T-helper 2 cell treated with Interferon-gamma antibody and Interleukin-4, amounts not matched to agents 5 μg/mL and 100 μg/mL, for 36 hours (primary cell): ENCODE results near the gene MSI2.

ENCODE experiments used
- DNase-seq: peaks from one replicate; pipeline ENCODE4 v3.0.0; 2021; ENCODE audit warnings: low spot score
- H3K27ac Mint-ChIP-seq: one replicate; pipeline ENCODE4 v1.8.0; 2021; ENCODE audit warnings: mild to moderate bottlenecking, mixed read lengths
- H3K27me3 Mint-ChIP-seq: one replicate; pipeline ENCODE4 v1.8.0; 2021; ENCODE audit warnings: low read depth, mixed read lengths
- H3K36me3 Mint-ChIP-seq: one replicate; pipeline ENCODE4 v1.8.0; 2021; ENCODE audit warnings: low read depth, mixed read lengths
- H3K4me1 Mint-ChIP-seq: one replicate; pipeline ENCODE4 v1.8.0; 2021; ENCODE audit warnings: low read depth, mixed read lengths
- H3K4me3 Mint-ChIP-seq: one replicate; pipeline ENCODE4 v1.8.0; 2022; ENCODE audit warnings: mild to moderate bottlenecking, moderate library complexity, mixed read lengths
- H3K9me3 Mint-ChIP-seq: one replicate; pipeline ENCODE4 v1.8.0; 2021; ENCODE audit warnings: mixed read lengths

MSI2 gene

GRCh38 chr17:57654040-57654775, 397.9 kb downstream of the MSI2 start:
- Mint-ChIP-seq H3K27ac (peak overlapping the region; percentile 5), H3K27me3 (no peaks in the 10 kb centered on the region), H3K36me3 (peaks cover 2% of the 10 kb centered on the region), H3K4me3 (no peak overlapping the region), H3K9me3 (no peaks in the 10 kb centered on the region), H3K4me1 (peaks cover 3% of the 10 kb centered on the region)
- DNase-seq, result no peak

DNA sequence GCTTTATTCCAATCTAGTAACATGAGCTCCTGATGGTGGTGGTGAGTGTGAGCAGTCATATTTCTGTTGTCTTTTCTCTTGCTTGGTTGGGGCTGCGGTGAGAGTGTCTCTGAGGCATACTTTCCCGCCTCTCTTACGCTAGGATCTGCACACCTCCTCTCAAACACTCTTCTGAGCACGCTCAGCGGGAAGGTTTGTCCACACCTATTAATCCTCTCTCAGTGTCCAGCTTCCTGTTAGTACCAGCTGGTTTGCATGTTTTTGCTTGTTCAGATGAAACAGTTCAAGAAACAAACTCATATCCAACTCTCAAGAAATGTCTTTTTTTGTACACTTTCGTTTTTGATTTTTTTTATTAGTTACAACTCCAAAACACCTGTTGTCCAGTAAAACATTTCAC, 399.2 kb downstream of the MSI2 start:
- peaks cover 2% of the 10 kb centered on the region for H3K36me3 Mint-ChIP-seq
- peaks cover 3% of the 10 kb centered on the region for H3K4me1 Mint-ChIP-seq
- H3K27me3 Mint-ChIP-seq, result no peaks in the 10 kb centered on the region
- no peaks in the 10 kb centered on the region for H3K9me3 Mint-ChIP-seq
- H3K4me3 Mint-ChIP-seq, result no peak overlapping the region
- peak overlapping the region; percentile 17 for H3K27ac Mint-ChIP-seq
- no peak for DNase-seq

GRCh38 chr17:57657211-57657610, 400.9 kb downstream of the MSI2 start:
- no peak for DNase-seq
- Mint-ChIP-seq H3K4me3 (no peak overlapping the region), H3K27ac (no peak overlapping the region), H3K9me3 (no peaks in the 10 kb centered on the region), H3K4me1 (peaks cover 3% of the 10 kb centered on the region), H3K27me3 (no peaks in the 10 kb centered on the region), H3K36me3 (peaks cover 2% of the 10 kb centered on the region)

GRCh38 chr17:57662041-57662440, 405.7 kb downstream of the MSI2 start:
- no peak overlapping the region for H3K27ac Mint-ChIP-seq
- no peaks in the 10 kb centered on the region for H3K4me1 Mint-ChIP-seq
- DNase-seq, result no peak
- no peaks in the 10 kb centered on the region for H3K27me3 Mint-ChIP-seq
- peaks cover 2% of the 10 kb centered on the region for H3K36me3 Mint-ChIP-seq
- H3K9me3 Mint-ChIP-seq, result no peaks in the 10 kb centered on the region
- H3K4me3 Mint-ChIP-seq, result no peak overlapping the region

DNA sequence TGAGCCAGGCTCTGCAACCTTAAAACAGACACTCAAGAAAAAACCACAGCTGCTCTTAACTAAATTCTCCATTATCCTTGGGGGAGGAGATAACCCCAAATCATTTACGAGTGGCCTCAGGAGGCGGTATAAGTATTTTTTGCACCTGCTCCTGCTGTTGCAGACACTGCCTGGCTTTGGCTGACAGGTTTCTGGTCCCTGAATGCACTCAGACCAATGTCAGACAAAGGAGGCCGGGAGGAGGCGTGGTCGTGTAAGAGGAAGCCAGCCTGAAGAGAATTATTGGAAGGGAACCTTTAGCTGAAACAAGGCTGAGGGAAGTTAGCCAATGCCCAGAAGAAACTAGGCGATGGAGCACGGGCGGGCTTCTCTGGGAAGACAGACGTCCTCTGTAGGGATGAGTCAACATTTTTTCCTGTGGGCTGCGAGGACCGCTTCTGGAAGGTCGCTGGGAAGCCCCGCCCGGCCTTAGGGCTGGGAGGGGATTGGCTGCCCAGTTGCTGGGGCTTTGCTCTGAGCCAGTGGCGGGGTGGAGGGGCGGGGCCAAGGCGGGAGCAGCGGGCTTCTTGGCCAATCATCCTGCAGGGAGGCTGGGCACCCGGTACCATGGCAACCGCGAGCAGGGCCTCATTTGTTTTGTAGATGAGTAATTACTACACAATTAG, 406.5 kb downstream of the MSI2 start:
- no peaks in the 10 kb centered on the region for H3K4me1 Mint-ChIP-seq
- H3K4me3 Mint-ChIP-seq, result no peak overlapping the region
- no peak overlapping the region for H3K27ac Mint-ChIP-seq
- H3K9me3 Mint-ChIP-seq, result no peaks in the 10 kb centered on the region
- DNase-seq, result no peak
- H3K27me3 Mint-ChIP-seq, result no peaks in the 10 kb centered on the region
- peaks cover 2% of the 10 kb centered on the region for H3K36me3 Mint-ChIP-seq

DNA sequence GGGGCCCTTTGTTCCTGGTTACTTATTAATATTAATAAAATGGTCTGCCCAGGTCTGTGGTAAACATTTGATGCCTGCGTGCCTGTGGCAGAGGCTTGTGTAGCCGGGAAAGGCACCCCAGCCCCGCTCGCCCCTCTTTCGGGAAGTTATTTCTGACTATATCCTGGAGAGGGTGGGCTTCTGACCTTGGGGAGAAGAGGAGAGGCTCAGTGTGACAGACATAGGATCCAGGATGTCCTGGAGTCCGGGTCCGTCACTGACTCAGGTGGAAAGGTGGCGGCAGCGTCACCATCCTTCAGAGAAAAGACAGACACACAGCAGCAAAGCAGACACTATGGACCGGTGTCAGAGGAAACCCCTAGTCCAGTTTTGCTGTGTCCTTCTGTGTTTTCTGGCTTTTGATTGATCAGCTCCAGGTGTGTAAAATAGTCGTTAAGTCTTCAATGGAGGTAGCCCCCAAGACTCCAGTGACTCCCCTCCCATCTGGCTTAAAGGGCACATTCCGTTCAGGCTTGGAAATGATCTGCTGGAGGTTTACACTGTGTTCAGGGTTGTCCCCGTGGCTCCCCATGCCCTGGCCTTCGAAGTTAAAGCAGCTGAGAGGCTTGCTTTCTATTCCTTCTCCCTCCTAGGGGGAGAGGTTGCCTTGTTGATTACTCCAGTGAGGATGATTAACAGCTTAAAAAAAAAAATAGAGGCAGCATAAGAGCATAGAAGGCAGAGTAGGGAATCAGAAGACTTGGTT, 407.2 kb downstream of the MSI2 start:
- Mint-ChIP-seq H3K4me3 (no peak overlapping the region), H3K27ac (no peak overlapping the region)
- DNase-seq, result no peak

DNA sequence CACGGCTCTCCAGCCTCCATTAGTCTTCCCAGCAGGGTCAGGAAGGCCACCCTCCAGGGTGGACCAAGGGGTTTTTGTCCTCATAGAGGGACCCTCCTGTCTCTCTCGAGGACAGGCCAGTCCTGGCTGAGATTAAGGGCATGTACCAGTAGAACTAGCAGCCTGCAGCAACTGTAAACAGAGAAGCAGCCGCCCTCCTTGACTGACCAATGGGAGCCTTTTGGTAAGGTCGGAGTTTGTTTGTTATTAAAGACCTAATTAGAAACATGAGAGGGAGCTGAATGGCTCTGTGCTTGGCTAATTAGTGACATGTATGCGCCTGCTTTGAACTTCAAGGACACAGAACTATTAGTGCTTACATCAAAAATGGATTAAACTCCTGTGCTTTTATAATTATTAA, 408.8 kb downstream of the MSI2 start:
- no peak overlapping the region for H3K27ac Mint-ChIP-seq

More for the DNA sequence above, 407.2 kb downstream of the MSI2 start:
- peaks cover 2% of the 10 kb centered on the region for H3K36me3 Mint-ChIP-seq
- no peaks in the 10 kb centered on the region for H3K27me3 Mint-ChIP-seq
- H3K9me3 Mint-ChIP-seq, result no peaks in the 10 kb centered on the region
- H3K4me1 Mint-ChIP-seq, result peaks cover 3% of the 10 kb centered on the region

DNA sequence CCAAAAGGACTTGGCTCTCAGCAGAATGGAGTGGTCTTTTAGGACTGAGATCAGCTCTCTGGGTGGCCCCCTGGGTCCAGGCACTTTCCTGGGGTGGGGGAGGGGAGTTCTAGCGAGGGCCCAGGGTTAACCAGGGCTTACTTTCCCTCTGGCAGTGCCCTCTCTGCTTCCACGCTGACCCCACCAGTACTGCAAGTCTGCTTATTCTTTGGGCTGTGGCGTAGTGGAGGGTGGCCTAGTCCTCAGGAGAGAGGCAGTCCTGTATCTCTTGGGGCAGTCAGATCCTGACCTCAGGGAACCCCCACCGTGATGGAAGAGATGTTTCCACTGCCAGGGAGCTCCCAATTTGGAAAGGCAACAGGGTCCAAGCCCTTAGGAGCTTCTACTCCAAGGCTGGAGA, 409.4 kb downstream of the MSI2 start:
- H3K27ac Mint-ChIP-seq, result no peak overlapping the region

More for the DNA sequence above, 408.8 kb downstream of the MSI2 start:
- Mint-ChIP-seq H3K36me3 (no peaks in the 10 kb centered on the region), H3K4me1 (peaks cover 3% of the 10 kb centered on the region), H3K9me3 (no peaks in the 10 kb centered on the region), H3K4me3 (no peak overlapping the region), H3K27me3 (no peaks in the 10 kb centered on the region)
- DNase-seq, result no peak

DNA sequence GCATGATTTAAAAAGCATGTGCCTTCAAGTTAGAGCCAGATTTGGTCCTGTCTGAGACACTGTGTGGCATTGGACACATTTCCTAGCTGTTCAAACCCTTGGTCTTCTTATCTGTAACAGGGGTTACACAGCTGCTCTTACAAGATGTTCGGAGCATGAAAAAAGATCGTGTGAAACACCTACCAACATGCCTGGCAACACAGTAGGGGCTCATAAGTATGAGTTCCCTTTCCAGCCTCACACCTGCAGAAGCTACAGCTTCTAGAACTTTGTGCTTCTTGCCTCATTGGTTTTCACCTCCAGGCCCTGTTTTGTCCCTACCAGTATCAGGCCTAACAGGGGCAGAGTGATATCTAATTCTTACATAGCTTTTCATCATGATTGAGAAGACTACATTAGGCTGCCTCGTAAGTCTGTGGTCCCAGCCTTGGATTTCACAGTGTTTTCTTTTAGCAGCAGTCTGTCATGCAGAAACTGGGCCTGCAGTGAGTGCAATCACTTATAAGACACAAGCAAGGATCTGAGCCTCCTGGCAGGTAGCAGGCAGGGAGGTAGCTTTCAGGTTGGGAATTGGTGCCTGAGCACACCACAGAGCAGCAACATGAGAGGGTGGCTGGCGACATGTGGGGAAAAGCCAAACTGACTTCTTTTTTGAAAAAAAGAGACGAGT, 410.0 kb downstream of the MSI2 start:
- Mint-ChIP-seq H3K36me3 (no peaks in the 10 kb centered on the region), H3K27me3 (no peaks in the 10 kb centered on the region), H3K4me1 (peaks cover 3% of the 10 kb centered on the region), H3K4me3 (no peak overlapping the region), H3K27ac (no peak overlapping the region), H3K9me3 (no peaks in the 10 kb centered on the region)
- DNase-seq, result no peak

More for the DNA sequence above, 409.4 kb downstream of the MSI2 start:
- H3K27me3 Mint-ChIP-seq, result no peaks in the 10 kb centered on the region
- no peaks in the 10 kb centered on the region for H3K36me3 Mint-ChIP-seq
- no peaks in the 10 kb centered on the region for H3K9me3 Mint-ChIP-seq
- H3K4me3 Mint-ChIP-seq, result no peak overlapping the region
- peaks cover 3% of the 10 kb centered on the region for H3K4me1 Mint-ChIP-seq
- DNase-seq, result no peak

DNA sequence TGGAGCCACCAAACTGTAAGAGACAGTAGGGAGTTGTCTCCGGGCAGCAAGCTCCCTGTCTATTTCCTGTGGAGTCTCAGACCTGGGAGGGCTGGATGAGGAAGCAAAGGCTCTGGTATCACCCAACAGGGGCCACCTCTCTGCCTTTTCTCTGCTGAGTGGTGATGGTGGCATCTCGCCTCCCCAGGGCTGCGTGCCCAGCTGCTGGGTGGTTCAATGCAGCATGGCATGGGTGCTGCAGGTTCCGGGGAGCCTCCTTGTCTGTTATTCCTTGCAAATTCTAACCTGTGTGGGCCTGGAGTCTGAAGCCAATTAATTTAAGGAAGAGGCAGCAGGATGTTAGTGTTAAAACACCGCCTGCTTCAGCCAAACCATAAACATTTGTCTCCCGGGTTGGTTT, 410.6 kb downstream of the MSI2 start:
- Mint-ChIP-seq H3K9me3 (no peaks in the 10 kb centered on the region), H3K36me3 (no peaks in the 10 kb centered on the region), H3K27me3 (no peaks in the 10 kb centered on the region), H3K4me3 (no peak overlapping the region), H3K27ac (no peak overlapping the region), H3K4me1 (peaks cover 6% of the 10 kb centered on the region)
- DNase-seq, result no peak

DNA sequence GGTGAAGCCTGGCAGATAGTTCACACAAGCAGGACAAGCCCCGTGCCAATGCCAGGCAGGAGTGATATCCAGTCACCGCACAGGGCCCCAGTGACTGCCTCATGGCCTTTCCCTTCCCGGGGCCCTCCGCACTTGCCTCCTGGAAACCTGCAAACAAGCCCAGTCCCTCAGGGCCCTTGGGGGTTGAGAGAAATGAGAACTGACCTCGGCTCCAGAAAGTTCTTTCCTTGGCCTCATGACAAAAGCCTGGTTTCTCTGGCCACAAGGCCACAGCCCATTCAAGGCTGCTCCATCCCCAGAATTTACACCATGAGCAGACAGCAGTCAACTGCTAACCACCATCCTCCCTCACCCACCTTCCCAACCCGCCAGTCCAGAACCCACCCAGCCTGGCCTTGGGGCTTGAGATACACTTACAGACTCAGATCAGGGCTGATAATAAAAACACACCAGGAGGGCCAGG, 411.2 kb downstream of the MSI2 start:
- H3K4me1 Mint-ChIP-seq, result peaks cover 11% of the 10 kb centered on the region
- H3K27ac Mint-ChIP-seq, result no peak overlapping the region
- H3K9me3 Mint-ChIP-seq, result no peaks in the 10 kb centered on the region
- H3K27me3 Mint-ChIP-seq, result no peaks in the 10 kb centered on the region
- H3K36me3 Mint-ChIP-seq, result no peaks in the 10 kb centered on the region
- H3K4me3 Mint-ChIP-seq, result no peak overlapping the region
- DNase-seq, result no peak

DNA sequence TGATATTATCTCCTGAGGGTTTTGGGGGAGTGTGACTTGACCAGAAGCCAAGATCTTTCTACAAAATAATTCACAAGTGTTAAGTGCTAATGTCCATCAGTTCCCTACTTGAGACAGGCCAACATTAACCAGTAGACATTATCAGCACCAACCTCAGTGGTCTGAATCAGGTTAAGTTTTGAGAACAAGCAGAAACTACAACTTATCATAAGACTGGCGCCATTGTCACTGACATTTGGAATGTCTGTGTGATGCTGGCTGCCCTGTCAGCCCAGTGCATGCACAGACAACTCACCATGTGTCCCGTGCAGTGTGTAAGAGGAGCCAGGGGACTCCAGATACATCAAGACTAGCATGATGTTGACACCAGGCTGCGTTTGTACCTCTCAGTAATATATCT, 412.0 kb downstream of the MSI2 start:
- peaks cover 12% of the 10 kb centered on the region for H3K4me1 Mint-ChIP-seq
- H3K27me3 Mint-ChIP-seq, result no peaks in the 10 kb centered on the region
- H3K27ac Mint-ChIP-seq, result no peak overlapping the region
- DNase-seq, result no peak
- no peaks in the 10 kb centered on the region for H3K36me3 Mint-ChIP-seq
- no peak overlapping the region for H3K4me3 Mint-ChIP-seq
- no peaks in the 10 kb centered on the region for H3K9me3 Mint-ChIP-seq

DNA sequence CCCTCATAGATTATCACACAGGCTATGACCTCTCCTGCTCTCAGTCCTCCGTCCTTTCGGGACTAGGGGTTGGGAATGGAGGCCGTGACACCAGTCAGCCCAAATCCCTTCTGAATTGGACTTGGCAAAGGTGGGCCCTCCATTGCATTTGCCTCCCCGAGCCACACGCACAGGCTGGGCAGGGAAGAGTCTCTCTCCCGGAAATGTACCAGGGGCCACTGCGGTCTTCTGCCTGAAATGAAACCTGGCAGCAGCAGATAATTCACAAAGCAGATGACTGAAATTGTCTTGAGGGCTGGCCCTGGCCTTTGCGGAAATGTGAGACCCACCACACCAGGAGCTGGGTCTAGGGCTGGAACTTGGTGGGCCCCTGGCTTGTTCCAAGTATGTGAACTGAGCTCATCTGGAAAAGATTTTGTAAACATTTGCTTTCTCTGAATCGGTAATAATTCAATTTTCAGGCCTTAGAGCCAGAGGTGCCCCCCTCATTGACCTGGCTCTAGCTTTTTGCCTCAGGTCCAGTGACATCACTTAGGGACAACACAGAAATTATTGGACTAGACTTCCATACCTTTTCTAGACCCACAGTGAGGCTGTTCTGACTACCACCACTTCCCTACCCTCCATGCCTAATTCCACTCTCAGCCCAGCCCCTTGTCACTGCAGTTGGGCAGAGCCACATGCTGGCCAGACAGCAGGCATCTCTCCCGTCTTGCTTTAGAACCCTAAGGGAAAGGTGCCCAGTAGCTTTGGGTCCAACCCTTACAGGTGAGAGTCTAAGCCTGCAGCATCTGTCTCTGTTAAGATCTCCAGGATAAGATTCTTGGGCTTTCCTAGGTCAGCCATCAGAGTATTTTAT, 413.6 kb downstream of the MSI2 start:
- H3K27me3 Mint-ChIP-seq, result no peaks in the 10 kb centered on the region
- H3K27ac Mint-ChIP-seq, result no peak overlapping the region
- no peaks in the 10 kb centered on the region for H3K9me3 Mint-ChIP-seq
- H3K36me3 Mint-ChIP-seq, result no peaks in the 10 kb centered on the region
- no peak for DNase-seq
- no peak overlapping the region for H3K4me3 Mint-ChIP-seq
- H3K4me1 Mint-ChIP-seq, result peaks cover 12% of the 10 kb centered on the region
